Lower leg skin (tissue), 3 donors: ENCODE measurements around the gene COBL.

ENCODE experiments used
- POLR2A ChIP-seq, 2 donors: fragments of 450-650 bp; IDR thresholded peaks; one replicate each; pipeline ENCODE4 v1.6.1; 2016 to 2017; ENCODE audit warnings: antibody characterized with exemption in 2 of 2, mild to moderate bottlenecking in 1 of 2, moderate library complexity in 1 of 2
- TF ChIP-seq, protein P1 (sequence below), 3 donors: fragments of 450-650 bp; IDR thresholded peaks; one replicate each; pipeline ENCODE4 v1.5.1; 2016; ENCODE audit warnings: antibody characterized with exemption in 3 of 3, mild to moderate bottlenecking in 3 of 3, moderate library complexity in 2 of 3

DNA sequence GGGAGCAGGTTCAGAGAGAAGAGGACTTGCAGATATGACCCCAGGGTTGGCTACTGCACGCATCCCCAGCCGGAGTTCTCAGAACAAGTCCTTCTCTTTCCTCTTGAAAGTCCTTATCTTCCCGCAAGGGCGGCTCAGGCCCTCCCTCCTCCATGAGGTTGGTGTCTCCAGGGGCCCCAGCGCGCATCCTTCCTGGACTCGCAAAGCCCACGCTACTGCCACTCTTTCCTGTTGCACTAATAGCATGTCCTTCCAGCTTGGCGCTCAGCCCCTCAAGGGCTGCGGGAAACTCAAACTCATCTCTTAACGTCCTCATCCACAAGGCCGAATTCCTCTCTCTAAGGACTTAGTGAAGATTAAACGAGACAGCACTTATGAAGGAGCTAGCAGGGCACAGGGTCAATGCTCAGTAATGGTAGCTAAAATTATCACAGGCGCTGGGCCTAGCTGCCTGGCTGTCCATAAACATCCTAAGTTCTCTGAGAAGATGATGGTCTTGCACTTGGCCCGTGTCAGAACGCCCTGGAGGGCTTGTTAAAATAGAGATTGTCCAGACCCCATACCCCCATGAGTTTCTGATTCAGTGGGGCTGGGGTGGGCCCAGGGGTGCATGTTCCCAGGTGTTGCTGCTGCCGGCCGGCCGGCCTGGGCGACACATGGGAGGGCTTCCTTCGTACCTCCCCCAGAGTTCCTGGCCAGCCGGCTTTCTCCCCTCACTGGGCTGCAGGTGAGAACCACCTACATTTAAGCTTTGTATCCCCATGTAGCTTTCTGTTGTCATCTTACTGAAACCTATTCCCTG, 261.4 kb downstream of the COBL start:
- TF ChIP-seq, protein P1, sequence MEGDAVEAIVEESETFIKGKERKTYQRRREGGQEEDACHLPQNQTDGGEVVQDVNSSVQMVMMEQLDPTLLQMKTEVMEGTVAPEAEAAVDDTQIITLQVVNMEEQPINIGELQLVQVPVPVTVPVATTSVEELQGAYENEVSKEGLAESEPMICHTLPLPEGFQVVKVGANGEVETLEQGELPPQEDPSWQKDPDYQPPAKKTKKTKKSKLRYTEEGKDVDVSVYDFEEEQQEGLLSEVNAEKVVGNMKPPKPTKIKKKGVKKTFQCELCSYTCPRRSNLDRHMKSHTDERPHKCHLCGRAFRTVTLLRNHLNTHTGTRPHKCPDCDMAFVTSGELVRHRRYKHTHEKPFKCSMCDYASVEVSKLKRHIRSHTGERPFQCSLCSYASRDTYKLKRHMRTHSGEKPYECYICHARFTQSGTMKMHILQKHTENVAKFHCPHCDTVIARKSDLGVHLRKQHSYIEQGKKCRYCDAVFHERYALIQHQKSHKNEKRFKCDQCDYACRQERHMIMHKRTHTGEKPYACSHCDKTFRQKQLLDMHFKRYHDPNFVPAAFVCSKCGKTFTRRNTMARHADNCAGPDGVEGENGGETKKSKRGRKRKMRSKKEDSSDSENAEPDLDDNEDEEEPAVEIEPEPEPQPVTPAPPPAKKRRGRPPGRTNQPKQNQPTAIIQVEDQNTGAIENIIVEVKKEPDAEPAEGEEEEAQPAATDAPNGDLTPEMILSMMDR (IDR thresholded peaks at IDR 0.05): no peak
- TF ChIP-seq POLR2A (IDR thresholded peaks at IDR 0.05): no peak
